Measurements from ENCODE around the gene TMEM271. TPM values are rescaled to one million over a fixed set of nuclear protein-coding genes. Genes with fewer than 3 reads are reported as not detected.
"Not testable (repeated sequence)": the region's sequence is repeated elsewhere in the genome, so short reads cannot be mapped to it uniquely, and the experiment has no call there.

Gene TMEM271
- total RNA-seq, 2 experiments from 2014 or later, result not detected

DNA sequence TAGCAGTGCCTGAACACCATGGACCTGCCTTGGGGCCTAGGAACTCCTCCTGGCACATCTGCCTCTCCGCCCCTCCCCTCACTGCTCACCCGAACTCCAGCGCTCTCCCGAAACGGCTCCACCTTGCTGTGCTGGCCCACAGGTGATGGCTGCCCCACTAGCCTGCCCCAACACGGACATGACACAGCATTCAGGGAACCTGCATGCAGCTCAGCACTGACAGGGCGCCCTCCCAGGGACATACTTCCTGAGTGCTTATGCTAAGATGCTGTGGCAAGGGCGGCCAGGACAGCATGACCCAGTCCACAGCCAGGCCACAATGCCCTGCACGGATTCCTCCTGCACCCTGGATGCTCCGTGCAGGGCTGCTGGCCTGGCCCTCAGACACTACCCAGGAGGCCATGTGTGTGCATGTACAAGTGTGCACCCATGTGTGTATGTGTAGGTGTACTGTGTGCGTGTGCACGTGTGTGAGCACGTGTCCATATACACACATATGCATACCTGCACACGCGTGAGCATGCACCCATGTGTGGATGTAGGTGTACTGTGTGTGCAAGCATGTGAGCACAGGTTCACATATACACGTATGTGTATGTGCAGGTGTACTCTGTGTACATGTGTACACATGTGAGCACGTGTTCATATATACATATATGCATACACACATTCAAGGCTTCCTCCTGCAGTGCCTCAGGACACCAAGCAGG, 6.0 kb downstream of the TMEM271 start:
- Mint-ChIP-seq H3K36me3 (ENCODE audit: low read depth) (peaks cover 7% of the 10 kb centered on the region), H3K4me1 (peaks cover 2% of the 10 kb centered on the region), H3K27me3 (peaks cover 12% of the 10 kb centered on the region), H3K9me3 (peaks cover 14% of the 10 kb centered on the region), H3K27ac (no peak overlapping the region), H3K4me3 (no peak overlapping the region)
- no peak for DNase-seq
- ChIA-PET CTCF (no interaction called here), POLR2A (no interaction called here)

GRCh38 chr4:568962-569361, 7.1 kb downstream of the TMEM271 start:
- ChIA-PET POLR2A (no interaction called here), CTCF (no interaction called here)
- H3K27me3 Mint-ChIP-seq, result peaks cover 7% of the 10 kb centered on the region
- no peaks in the 10 kb centered on the region for H3K4me1 Mint-ChIP-seq
- no peak overlapping the region for H3K27ac Mint-ChIP-seq
- H3K9me3 Mint-ChIP-seq, result peaks cover 16% of the 10 kb centered on the region
- no peak for DNase-seq
- no peak overlapping the region for H3K4me3 Mint-ChIP-seq
- H3K36me3 Mint-ChIP-seq (ENCODE audit: low read depth), result peaks cover 4% of the 10 kb centered on the region

- Mint-ChIP-seq H3K36me3 (ENCODE audit: low read depth) (no peaks in the 10 kb centered on the region), H3K27me3 (no peaks in the 10 kb centered on the region), H3K27ac (no peak overlapping the region), H3K4me3 (no peak overlapping the region), H3K9me3 (peaks cover 20% of the 10 kb centered on the region), H3K4me1 (no peaks in the 10 kb centered on the region)
- ChIA-PET CTCF (no interaction called here), POLR2A (no interaction called here)
- no peak for DNase-seq
Observed at GRCh38 chr4:568351-568652, 7.8 kb downstream of the TMEM271 start.

DNA sequence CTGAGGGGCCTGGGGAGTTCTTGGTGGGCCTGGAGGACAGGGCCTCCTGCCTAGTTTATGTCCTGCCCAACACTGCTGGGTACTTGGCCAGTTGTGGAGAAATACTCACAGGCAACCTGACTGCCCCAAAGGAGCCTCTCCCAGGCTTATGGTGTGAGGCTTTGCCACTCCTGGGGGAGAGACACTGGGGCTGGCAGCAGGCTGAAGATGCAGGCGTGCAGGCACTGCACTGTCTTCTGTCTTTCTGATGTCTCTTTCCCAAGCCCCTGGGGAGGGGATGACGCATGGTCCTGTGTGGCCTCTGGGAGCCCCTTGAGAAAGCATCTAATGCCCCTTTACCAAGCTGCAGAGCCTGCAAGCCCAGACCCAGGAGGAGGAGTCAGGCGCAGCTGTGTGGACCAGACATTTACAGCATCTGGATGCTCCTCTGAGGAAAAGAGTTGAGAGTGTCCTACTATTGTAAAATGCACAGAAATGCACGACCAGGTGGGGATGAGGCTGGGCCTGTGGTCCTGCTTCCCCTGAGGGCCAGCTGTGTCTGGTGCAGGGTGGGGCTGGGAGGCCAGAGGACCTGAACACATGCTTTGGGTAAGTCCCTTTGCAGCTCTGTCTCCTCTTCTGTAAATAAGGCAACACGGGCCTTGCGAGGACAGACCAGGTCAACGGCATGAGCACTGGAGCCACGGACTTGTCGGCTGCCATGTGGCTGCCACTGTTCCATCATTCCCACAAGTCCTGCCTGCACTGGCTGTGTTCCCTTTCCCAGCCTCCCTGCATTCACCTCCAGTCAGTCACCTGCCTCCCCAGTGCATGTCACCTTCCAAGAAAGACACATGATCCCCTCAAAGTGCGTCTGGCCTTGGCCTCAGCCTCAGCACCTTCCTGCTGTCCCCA, 8.4 kb downstream of the TMEM271 start:
- no peak for DNase-seq
- Mint-ChIP-seq H3K4me3 (no peak overlapping the region), H3K9me3 (peaks cover 26% of the 10 kb centered on the region), H3K27me3 (no peaks in the 10 kb centered on the region), H3K27ac (no peak overlapping the region), H3K4me1 (no peaks in the 10 kb centered on the region), H3K36me3 (ENCODE audit: low read depth) (no peaks in the 10 kb centered on the region)
- CTCF ChIA-PET, result no interaction called here
- POLR2A ChIA-PET, result no interaction called here

GRCh38 chr4:566508-567295, 9.4 kb downstream of the TMEM271 start:
- Mint-ChIP-seq H3K4me1 (no peaks in the 10 kb centered on the region), H3K9me3 (peaks cover 28% of the 10 kb centered on the region), H3K36me3 (ENCODE audit: low read depth) (no peaks in the 10 kb centered on the region), H3K4me3 (no peak overlapping the region), H3K27me3 (no peaks in the 10 kb centered on the region), H3K27ac (no peak overlapping the region)
- DNase-seq, result no peak
- CTCF ChIA-PET, result no interaction called here
- POLR2A ChIA-PET, result no interaction called here

GRCh38 chr4:566035-566434, 10.1 kb downstream of the TMEM271 start:
- Mint-ChIP-seq H3K4me3 (no peak overlapping the region), H3K27me3 (no peaks in the 10 kb centered on the region), H3K27ac (no peak overlapping the region), H3K9me3 (peaks cover 26% of the 10 kb centered on the region), H3K4me1 (no peaks in the 10 kb centered on the region), H3K36me3 (ENCODE audit: low read depth) (no peaks in the 10 kb centered on the region)
- CTCF ChIA-PET, result no interaction called here
- POLR2A ChIA-PET, result no interaction called here
- no peak for DNase-seq

DNA sequence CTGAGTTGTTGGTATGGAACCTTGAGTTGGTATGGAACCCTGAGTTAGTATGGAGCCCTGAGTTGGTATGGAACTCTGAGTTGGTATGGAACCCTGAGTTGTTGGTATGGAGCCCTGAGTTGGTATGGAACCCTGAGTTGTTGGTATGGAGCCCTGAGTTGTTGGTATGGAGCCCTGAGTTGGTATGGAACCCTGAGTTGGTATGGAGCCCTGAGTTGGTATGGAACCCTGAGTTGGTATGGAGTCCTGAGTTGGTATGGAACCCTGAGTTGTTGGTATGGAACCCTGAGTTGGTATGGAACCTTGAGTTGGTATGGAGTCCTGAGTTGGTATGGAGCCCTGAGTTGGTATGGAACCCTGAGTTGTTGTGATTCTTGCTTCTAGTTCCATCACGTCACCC, 10.5 kb downstream of the TMEM271 start:
- H3K4me1 Mint-ChIP-seq; POLR2A ChIA-PET; H3K27ac Mint-ChIP-seq; H3K36me3 Mint-ChIP-seq (ENCODE audit: low read depth); DNase-seq; CTCF ChIA-PET; H3K27me3 Mint-ChIP-seq; H3K4me3 Mint-ChIP-seq: not testable (repeated sequence)
- peaks cover 26% of the 10 kb centered on the region for H3K9me3 Mint-ChIP-seq

GRCh38 chr4:562458-562857, 13.6 kb downstream of the TMEM271 start:
- H3K27me3 Mint-ChIP-seq; CTCF ChIA-PET; H3K27ac Mint-ChIP-seq; H3K4me3 Mint-ChIP-seq; H3K4me1 Mint-ChIP-seq; H3K36me3 Mint-ChIP-seq (ENCODE audit: low read depth); POLR2A ChIA-PET; DNase-seq: not testable (repeated sequence)
- H3K9me3 Mint-ChIP-seq, result peaks cover 38% of the 10 kb centered on the region

- Mint-ChIP-seq H3K9me3 (peaks cover 43% of the 10 kb centered on the region), H3K27me3 (no peaks in the 10 kb centered on the region), H3K36me3 (ENCODE audit: low read depth) (no peaks in the 10 kb centered on the region), H3K4me3 (no peak overlapping the region), H3K4me1 (no peaks in the 10 kb centered on the region), H3K27ac (no peak overlapping the region)
- ChIA-PET CTCF (no interaction called here), POLR2A (no interaction called here)
- DNase-seq, result no peak
Observed at GRCh38 chr4:561426-561825, 14.7 kb downstream of the TMEM271 start.

DNA sequence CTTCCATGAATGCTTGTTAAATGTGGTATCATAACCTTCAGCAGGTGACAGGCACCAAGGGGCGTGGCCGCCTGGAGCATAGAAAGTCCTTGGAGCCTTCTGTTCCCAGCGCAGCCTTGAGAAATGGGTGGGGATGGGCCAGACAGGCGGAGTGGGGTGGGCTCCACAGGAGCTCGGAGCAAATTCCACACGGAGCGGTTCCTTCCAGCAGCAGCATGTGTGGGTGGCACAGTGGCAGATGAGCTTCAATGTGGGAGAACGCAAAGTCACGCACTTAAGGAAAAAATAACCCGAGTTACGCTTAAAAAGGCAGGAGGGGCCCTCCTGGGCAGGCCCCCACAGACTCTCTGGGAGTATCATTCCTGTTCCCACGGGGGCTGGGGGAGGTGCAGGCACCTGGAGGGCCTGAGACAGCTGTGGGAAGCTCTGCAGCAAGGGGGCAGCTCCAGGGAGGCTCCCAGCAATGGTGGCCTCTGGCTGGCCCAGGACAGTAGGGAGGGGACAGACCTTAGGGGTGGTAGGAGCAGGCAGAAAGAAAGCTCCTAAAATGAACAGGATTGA, 15.3 kb downstream of the TMEM271 start:
- no peak overlapping the region for H3K27ac Mint-ChIP-seq
- no peaks in the 10 kb centered on the region for H3K4me1 Mint-ChIP-seq
- ChIA-PET POLR2A (no interaction called here), CTCF (no interaction called here)
- peaks cover 41% of the 10 kb centered on the region for H3K9me3 Mint-ChIP-seq
- no peak for DNase-seq
- no peaks in the 10 kb centered on the region for H3K27me3 Mint-ChIP-seq
- H3K36me3 Mint-ChIP-seq (ENCODE audit: low read depth), result no peaks in the 10 kb centered on the region
- no peak overlapping the region for H3K4me3 Mint-ChIP-seq

- CTCF ChIA-PET, result no interaction called here
- DNase-seq, result no peak
- Mint-ChIP-seq H3K4me3 (no peak overlapping the region), H3K4me1 (no peaks in the 10 kb centered on the region), H3K9me3 (peaks cover 39% of the 10 kb centered on the region), H3K27ac (no peak overlapping the region), H3K27me3 (no peaks in the 10 kb centered on the region), H3K36me3 (ENCODE audit: low read depth) (no peaks in the 10 kb centered on the region)
- POLR2A ChIA-PET, result no interaction called here
Observed at GRCh38 chr4:560061-560460, 16.0 kb downstream of the TMEM271 start.

GRCh38 chr4:555566-556275, 20.4 kb downstream of the TMEM271 start:
- Mint-ChIP-seq H3K27ac (no peak overlapping the region), H3K27me3 (no peaks in the 10 kb centered on the region), H3K36me3 (ENCODE audit: low read depth) (no peaks in the 10 kb centered on the region), H3K9me3 (peaks cover 28% of the 10 kb centered on the region), H3K4me3 (no peak overlapping the region), H3K4me1 (no peaks in the 10 kb centered on the region)
- ChIA-PET POLR2A (no interaction called here), CTCF (no interaction called here)
- DNase-seq, result no peak

DNA sequence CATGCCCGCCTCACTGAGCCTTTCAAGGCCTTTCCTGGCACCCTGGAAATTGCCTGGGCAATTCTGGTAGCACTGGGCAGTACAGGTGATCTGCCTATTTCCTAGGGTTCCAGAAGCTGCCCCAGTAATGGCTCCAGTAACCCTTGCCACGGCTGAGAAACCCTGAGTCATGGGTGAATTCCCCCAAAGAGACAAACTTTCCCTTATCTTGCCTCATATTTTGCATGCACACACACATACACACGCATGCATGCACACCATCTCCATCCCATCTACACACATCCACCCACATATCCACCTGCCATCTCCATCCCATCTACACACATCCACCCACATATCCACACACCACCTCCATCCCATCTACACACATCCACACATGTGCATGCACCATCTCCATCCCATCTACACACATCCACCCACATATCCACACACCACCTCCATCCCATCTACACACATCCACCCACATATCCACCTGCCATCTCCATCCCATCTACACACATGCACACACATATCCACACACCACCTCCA, 21.2 kb downstream of the TMEM271 start:
- H3K36me3 Mint-ChIP-seq (ENCODE audit: low read depth); DNase-seq; H3K27ac Mint-ChIP-seq; H3K4me1 Mint-ChIP-seq; H3K4me3 Mint-ChIP-seq; POLR2A ChIA-PET; CTCF ChIA-PET; H3K27me3 Mint-ChIP-seq: not testable (repeated sequence)
- H3K9me3 Mint-ChIP-seq, result peaks cover 23% of the 10 kb centered on the region

Measured in activated CD4-positive, alpha-beta memory T cell treated with anti-CD3 and anti-CD28 coated beads, Interleukin-2, amount 10 ng/mL, durations not matched to agents 7 days and 5 days (primary cell).